Hindlimb muscle (tissue), 1 donor: ENCODE measurements around the gene ISLR2. TPM values are rescaled to one million over a fixed set of nuclear protein-coding genes. Genes with fewer than 3 reads are reported as not detected.

Experiments used
- DNase-seq: peaks from one replicate; pipeline ENCODE4 v3.0.0-alpha.2; 2013
- polyA plus RNA-seq: library from polyadenylated mRNA; unstranded; fragments of 120-200 nt; gene quantifications from one replicate; pipeline ENCODE4 v1.2.1, GENCODE V29; 2013; ENCODE audit not compliant: insufficient read length

The ISLR2 gene
- polyA plus RNA-seq, 1 donor, result 4.2 TPM

DNA sequence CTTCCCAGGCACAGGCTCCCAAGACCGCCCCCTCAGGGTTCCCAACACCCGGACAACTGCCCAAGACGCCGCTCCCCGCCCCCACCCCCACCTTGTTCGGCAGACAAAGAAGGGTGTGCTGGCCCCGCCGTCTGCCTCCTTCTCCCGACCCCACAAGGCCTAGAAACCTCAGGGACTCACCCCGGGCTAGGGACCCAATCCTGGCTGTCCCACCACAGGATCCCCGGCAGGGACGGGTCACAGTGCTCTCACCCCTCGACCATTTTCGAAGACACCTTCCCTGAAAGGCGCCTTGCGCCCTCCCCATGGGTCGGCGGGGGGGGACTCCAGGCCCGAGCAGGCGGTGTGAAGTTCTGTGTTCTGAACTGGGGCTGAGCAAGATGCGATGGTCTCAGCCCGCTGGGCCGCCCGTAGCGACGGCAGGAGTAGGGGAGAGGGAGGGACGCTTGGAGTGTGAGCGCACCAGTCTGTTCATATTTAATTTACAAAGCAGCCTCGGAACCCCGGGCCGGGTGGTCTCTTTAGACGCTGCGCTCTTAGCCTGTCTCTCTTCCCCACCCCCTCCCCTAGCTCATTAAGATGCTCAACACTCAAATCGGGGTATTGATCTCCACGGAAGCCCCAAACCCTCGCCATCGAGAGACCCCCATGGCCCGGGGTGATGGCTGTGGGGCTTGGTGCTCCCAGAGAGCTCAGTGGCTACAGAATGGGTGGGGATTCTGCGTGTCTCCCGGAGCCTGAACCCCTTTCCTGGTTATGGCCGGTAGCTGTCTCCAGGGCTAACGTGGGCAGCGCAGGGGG lies 1.4 kb upstream of the ISLR2 start:
- DNase-seq, result peak; percentile 59

DNA sequence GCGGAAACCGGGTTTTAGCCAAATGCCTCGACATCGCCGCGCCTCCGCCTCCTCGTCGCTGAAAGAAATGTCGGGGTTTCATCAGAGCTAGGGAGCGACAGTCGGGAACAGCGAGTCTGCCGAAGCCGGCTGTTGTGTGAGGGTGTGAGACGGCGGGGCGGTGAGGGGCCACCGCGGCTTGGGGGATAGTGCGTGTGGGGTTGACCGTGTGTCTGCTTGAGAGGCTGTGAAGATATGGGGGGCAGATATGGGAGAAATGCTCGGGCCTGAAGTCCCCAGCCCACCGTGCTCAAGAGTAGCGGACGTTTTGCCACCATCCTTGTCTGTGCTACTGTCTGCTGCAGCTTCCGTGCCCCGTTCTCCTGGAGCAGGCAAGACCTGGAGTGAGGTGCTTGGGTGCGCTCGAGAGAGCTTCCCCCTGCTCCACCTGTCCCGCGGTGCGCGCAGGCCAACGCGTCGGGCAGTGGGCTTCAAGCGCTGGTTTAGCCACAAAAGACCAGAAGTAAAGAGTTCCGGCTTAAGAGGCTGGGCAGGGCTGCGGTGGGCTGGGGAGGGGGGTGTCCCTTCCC lies 716 bp upstream of the ISLR2 start:
- no peak for DNase-seq

DNA sequence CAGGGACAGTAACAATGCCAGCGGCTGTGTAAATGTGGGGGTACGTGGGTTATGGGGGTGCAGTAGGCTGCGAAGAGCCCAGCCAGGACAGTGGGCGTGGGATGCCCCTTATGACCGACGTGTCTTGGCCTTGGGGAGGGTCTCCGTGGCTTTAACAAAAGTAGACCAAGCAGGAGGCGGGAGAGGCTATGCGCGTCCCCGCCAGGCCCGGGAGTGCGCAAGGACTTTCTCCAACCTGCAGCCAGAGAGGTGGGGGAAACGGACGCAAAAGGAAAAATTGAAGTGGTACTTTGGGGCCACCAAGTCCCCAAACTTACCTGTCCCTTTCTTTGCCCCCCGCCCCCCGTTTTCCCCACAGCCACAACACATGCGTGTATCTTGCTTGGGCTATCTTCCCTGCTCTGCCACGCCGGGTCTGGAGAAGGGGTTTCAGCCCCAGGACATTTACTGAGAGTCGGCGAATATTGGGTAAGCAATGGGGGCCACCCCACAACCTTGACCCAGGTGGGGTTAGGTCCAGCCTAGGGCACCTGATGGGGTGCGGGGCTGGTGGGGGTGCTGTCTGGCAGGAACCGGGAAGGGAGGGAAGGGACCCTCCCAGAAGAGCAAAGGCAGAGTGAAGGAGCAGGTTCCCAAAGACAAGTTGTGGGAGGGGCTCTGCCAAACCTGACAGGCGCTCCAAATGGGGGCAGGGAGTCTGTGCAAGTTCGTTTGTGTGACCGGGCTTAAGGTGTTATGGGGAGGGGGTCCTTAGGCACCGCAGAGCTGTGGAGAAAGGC lies 652 bp downstream of the ISLR2 start:
- DNase-seq, result no peak

DNA sequence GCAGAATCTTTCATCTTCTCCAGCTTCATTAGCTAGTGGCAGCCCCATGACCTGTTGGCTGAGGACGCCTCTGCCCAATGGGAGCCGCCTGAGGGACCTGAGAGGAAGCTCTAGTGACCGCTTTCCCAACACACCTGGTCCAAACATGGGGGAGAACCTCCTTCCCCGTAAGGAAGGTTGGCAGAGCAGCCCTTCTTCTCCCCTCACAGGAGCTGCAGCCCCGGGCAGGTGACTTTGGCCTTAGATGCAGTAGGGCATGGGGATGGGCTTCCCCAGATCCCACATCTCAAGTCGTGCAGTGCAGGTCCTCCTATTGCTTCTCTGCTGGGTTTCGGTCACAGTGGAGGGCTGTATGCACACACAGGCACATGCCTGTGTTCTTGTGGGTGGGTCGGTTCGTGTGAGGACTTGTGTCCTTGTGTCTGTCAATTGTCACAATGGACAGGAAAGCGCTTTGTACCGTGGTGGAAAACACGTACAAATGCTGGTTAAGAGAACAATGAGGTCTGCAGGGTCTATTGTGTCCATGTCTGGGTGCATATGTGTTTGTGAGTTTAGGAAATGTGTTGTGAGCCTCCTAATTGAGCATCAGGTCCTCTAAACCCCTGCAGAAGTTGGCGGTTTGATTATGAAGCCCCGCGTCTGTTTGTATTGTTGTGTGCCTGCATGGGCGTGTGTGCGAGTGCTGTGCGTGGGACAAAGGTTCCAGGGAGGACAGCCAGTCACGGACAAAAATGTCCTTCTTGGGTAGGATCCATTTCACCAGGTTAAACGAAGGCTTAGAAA lies 1.4 kb downstream of the ISLR2 start:
- DNase-seq, result no peak

DNA sequence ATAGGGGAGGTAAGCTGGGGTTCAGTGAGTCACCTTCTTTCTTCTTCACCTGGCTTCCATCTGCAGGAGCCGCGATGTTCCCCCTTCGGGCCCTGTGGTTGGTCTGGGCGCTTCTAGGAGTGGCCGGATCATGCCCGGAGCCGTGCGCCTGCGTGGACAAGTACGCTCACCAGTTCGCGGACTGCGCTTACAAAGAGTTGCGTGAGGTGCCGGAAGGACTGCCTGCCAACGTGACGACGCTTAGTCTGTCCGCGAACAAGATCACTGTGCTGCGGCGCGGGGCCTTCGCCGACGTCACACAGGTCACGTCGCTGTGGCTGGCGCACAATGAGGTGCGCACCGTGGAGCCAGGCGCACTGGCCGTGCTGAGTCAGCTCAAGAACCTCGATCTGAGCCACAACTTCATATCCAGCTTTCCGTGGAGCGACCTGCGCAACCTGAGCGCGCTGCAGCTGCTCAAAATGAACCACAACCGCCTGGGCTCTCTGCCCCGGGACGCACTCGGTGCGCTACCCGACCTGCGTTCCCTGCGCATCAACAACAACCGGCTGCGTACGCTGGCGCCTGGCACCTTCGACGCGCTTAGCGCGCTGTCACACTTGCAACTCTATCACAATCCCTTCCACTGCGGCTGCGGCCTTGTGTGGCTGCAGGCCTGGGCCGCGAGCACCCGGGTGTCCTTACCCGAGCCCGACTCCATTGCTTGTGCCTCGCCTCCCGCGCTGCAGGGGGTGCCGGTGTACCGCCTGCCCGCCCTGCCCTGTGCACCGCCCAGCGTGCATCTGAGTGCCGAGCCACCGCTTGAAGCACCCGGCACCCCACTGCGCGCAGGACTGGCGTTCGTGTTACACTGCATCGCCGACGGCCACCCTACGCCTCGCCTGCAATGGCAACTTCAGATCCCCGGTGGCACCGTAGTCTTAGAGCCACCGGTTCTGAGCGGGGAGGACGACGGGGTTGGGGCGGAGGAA lies 2.6 kb downstream of the ISLR2 start:
- DNase-seq, result no peak

DNA sequence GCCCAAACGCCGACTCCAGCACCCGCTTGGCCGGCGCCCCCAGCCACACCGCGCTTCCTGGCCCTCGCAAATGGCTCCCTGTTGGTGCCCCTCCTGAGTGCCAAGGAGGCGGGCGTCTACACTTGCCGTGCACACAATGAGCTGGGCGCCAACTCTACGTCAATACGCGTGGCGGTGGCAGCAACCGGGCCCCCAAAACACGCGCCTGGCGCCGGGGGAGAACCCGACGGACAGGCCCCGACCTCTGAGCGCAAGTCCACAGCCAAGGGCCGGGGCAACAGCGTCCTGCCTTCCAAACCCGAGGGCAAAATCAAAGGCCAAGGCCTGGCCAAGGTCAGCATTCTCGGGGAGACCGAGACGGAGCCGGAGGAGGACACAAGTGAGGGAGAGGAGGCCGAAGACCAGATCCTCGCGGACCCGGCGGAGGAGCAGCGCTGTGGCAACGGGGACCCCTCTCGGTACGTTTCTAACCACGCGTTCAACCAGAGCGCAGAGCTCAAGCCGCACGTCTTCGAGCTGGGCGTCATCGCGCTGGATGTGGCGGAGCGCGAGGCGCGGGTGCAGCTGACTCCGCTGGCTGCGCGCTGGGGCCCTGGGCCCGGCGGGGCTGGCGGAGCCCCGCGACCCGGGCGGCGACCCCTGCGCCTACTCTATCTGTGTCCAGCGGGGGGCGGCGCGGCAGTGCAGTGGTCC lies 3.5 kb downstream of the ISLR2 start:
- no peak for DNase-seq

DNA sequence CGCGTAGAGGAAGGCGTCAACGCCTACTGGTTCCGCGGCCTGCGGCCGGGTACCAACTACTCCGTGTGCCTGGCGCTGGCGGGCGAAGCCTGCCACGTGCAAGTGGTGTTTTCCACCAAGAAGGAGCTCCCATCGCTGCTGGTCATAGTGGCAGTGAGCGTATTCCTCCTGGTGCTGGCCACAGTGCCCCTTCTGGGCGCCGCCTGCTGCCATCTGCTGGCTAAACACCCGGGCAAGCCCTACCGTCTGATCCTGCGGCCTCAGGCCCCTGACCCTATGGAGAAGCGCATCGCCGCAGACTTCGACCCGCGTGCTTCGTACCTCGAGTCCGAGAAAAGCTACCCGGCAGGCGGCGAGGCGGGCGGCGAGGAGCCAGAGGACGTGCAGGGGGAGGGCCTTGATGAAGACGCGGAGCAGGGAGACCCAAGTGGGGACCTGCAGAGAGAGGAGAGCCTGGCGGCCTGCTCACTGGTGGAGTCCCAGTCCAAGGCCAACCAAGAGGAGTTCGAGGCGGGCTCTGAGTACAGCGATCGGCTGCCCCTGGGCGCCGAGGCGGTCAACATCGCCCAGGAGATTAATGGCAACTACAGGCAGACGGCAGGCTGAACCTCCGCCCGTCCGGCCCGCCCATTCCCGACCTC lies 4.1 kb downstream of the ISLR2 start:
- no peak for DNase-seq

DNA sequence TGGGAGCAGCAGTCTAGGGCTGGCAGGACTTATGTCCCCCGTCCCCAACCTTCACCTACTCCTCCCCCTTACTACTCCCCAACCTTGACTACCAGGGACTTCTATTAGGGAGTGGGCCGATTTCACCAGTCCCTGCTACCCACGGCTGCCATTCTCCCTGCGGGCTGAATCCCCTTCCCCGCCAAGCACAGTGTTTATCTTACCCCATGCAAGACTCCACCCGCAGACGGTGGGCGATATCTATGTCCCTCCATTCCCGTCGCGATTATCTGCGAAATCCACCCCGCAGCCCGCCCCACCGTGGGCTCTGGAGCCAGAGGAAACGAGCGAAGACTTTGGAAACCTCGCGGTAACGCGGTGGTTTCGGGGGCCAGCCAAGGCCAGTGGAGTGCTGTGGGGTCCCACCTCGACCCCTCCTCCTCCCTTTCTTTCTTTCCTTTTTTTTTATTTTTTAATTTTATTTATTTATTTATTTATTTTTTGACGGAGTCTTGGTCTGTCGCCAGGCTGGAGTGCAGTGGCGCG lies 4.7 kb downstream of the ISLR2 start:
- DNase-seq, result no peak

DNA sequence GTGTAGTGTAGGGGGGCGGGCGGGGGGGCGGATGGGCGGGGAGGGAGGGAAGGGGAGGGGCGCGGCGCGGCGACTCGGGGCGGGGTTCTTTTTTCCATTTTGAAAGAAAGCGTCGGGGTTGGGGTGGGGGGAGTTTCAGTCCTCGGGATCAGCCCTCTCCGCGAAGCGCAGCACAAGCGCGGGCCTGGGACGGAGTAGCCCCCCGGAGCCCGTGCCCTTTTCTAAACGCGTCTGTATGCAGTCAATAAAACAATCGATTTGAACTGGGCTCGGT lies 6.1 kb downstream of the ISLR2 start:
- DNase-seq, result peak; percentile 67

DNA sequence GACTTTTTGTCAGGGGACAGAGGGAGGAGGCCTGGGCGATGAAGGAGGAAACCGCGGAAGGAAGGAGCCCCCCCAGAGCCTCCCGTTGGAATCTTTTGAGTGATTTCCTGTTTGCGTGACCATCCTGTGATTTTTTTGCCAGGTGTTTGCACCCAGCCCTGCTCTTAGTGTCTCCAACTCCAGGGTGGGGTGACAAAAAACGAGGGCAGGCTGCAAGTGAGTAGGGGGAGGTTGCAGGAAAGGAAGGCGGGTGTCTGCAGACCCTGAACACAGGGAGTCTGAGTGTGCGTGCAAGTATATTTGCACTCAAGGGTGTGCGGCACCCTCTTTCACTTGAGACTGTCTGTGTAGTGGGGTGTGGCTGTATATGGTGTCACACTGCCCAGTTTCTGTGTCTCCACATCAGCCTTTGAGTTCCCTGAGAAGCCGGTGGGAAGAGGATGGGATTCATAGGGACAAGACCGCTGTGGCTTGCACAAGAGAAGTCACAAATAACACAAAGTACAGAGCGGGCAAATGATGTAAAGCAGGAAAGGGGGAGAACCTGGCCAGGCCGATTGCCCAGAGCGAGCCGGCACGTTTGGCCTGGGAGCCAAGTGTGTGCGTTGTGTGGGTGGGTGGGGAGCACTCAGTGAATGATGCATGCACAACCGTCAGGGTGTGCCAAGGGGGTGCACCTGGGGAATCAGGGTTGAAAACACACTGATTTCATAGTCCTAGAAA lies 6.6 kb downstream of the ISLR2 start:
- no peak for DNase-seq

DNA sequence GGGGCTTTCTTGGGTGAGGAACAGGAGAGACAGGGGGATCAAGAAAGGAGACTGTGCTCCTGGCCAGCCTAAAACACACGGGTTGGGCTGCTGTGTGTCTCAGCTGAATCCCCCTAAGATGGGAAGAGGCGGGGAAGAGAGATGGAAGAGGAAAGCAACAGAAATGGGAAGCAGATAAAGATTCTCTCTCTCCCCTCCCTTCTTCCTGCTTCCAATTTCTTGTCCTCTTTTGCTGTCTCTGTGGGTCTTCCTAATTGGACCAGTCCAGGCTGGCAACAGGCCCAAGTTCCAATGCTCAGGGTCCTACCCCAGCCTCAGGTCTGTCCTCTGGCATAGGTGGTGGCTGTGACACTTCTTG lies 7.1 kb downstream of the ISLR2 start:
- DNase-seq, result no peak

DNA sequence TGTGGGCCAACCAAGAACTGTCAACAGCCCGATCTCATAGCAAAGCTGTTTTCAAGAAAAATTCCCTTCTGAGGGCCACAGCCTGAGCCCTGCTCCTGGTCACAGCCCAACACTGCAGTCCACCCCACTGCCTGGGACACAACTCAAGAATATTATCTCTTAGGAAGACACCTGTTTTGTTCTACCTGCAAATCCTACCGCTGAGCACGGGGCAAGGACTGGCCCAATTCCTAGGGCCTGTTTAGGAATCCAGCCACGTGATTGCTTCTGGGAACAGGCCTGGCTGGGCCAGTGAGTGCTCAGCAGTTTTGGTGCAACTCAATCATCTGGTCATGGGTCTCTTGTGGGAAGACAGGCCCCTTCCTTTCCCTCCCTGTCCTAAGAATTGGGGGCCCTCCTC lies 8.3 kb downstream of the ISLR2 start:
- no peak for DNase-seq

DNA sequence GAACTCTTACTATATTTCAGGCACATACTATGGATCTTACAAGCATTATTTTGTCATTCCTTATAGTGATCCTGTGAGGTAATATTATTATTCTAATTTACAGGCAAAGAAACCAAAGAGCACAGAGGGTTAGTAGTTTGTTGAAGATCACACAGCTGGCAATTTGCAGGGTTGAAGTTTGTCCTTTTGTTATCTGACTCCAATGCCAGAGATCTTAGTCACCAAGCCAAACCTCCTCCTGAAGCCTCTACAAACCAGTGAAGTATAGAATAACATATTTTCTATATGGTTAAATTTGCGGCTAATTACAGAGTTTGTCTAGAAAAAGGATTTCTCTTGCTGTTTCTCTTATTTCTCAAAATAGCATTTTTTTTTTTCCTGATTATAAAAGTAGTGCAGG lies 11.2 kb downstream of the ISLR2 start:
- DNase-seq, result no peak

DNA sequence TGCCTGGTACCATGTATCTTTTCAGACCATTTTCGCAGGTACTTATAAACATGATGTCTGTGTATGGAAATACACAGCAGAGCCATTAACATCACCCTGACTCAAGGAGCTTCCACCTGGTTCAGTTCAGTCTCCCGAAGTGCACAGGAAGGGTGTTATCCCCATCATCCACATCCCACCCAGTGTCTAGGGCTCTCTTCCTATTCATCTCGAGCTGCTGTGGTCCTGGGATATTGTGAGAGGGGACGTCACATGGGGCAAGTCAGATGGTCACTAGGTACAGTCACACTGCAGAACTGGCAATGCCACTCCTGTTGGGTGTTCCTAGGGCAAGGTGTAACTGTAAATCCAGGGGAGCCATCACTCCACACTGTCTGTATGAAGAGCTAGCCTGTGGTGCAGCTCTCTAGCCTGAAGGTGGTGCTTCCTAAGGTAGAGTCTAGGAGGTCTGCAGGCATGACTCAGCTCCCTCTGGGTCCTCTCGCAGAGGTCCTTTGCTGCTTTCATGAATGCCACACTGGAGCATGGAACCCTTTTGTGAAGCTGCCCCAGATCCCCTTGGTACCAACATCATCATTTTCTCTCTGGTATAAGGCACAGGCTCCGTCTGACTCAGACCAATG lies 13.9 kb downstream of the ISLR2 start:
- DNase-seq, result no peak

DNA sequence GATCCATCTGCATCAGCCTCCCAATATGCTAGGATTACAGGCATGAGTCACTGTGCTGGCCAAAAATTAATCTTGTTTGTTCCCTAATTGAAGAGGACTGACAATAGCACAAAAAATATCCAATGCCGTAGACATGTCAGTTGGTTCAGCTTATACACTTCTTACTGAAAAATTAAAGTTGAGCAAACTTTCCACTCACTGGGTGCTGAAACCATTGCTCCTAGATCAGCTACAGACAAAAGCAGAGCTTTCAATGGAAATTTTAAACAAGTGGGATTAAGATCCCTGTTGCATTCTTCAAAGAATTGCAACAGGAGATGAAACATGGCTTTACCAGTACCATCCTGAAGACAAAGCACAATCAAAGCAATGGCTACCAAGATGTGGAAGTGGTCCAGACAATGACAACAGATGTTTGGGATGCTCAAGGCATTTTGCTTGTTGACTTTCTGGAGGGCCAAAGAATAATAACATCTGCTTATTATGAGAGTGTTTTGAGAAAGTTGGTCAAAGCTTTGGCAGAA lies 16.0 kb downstream of the ISLR2 start:
- DNase-seq, result no peak

DNA sequence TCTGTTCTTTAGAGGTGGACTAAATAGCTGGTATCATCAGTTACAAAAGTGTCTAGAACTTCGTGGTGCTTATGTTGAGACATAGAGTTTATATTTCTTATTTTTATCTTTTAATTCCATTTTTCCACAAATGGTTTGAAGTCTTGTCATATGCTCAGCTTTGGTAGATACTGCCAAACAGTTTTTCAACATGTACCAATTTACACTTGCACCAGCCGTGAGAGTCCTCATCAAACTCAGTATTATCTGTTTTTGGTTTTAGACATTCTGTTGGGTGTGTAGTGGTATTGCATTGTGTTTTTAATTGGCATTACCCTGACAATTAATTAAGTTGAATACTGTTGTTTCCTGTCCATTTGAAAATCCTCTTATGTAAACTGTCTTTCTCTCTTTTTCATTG lies 16.7 kb downstream of the ISLR2 start:
- DNase-seq, result no peak

DNA sequence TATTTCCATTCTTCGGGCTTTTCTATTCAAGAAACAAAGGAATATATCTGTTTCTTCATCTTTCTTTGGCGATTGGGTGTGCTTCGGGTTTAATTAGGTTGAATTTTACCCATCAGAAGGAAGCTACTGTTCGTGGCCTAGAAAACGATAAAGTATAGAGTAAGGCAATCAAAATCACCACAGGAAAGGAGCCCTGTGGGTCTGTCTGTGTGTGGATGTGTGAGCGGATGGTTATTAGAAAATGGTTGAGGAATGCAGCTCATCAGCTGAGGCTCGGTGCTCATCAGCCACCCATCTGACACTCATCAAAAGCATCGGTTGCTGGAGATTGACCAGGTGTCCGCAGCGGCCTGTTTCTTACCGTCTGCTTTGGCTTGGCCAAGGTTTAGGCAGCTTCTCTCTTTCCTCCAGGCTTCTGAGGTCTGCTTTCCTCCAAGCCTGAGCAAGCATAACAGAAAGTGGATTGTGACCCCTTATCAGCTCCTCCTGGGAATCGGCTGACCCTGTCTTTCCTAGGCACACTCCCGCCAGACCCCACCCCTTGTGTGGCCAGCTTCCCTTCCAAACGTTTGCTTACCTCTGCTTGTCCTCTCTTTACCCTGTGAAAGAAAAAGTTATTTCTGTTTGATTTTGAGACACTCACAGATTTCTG lies 25.5 kb downstream of the ISLR2 start:
- no peak for DNase-seq

DNA sequence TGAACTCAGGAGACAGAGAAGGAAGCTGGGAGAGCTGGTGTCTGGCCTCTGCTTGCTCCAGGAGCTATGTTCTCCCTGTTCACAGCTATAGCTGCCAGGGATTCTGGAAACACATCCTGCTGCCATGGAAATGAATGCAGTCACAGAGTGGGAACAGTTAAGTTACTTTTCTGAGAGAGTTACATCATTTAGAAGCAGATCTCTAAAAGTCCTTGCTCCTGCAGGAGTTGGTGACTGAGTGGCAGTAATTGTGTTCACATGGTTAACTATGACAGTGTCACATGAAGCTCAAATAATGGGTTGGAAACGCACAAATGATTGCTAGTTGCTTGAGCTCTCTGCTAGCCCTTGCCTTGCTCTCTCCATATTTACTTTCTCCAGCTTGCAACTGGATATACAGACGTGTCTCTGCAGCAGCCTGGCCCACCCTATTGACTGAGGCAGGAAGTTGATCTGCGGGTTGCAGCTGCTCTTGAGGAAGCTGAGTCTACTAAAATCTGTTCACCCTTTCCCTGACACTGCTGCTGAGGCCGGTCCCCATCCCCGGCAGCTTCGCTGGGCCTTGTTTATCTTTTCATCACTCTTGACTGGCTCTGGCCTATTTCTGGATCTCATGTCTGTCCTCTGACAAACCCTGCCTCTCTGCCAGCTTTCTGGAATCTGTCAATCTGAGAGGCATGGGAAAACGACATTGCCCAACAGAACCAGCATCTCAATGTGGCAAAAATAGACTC lies 26.5 kb downstream of the ISLR2 start:
- DNase-seq, result peak; percentile 70
